ENCODE measurements around the gene CNST. TPM values are rescaled to one million over a fixed set of nuclear protein-coding genes. Genes with fewer than 3 reads are reported as not detected.

CNST gene
- total RNA-seq, 1 experiment from 2014 or later: 19.8 TPM

DNA sequence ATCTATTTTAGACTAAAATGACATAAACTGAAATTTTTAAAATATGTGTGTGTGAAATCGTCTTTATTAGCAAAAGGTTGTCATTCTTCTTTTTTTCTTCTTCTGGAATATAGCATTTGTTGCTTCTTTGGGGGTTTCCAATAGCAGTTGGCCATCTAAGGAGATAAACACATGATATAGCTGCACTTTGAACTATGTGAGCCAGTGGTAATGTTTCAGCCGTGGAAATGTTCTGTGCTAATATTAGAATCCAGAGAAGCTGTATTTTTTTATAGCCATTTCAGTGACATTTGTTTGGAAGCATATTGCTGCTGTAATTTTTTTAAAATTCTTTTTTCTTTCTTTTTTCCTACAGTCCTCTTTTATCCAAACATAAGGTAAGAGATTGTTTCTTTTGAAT, 75.1 kb downstream of the CNST start:
- Histone ChIP-seq H2BK20ac (ENCODE audit: low read depth, low read length, poor library complexity, severe bottlenecking) (no peak overlapping the region), H3K4me2 (ENCODE audit: insufficient read depth, insufficient read length, low read length) (no peak overlapping the region), H3K56ac (ENCODE audit: insufficient read length, low read depth, low read length) (no peak overlapping the region), H4K8ac (replicated peaks; ENCODE audit: insufficient read length, low read depth, low read length) (no peak overlapping the region), H3K27ac (ENCODE audit: insufficient read length, low read depth, low read length) (no peak overlapping the region), H2BK120ac (ENCODE audit: low read depth, low read length, poor library complexity, severe bottlenecking) (no peak overlapping the region), H3K27me3 (ENCODE audit: insufficient read depth, low read length) (no peaks in the 10 kb centered on the region), H2BK5ac (ENCODE audit: insufficient read length, low read length) (no peak overlapping the region), H3K23ac (ENCODE audit: insufficient read length, low read depth, low read length) (no peak overlapping the region), H3K4me1 (ENCODE audit: insufficient read depth, low read length) (no peaks in the 10 kb centered on the region), H3K23me2 (ENCODE audit: insufficient read length, low read depth, low read length, poor library complexity, severe bottlenecking) (no peaks in the 10 kb centered on the region), H3K79me2 (ENCODE audit: insufficient read depth, low read length) (no peaks in the 10 kb centered on the region), H4K20me1 (ENCODE audit: control insufficient read depth, insufficient read depth, insufficient read length) (no peaks in the 10 kb centered on the region), H3K18ac (ENCODE audit: insufficient read length, low read depth, low read length) (no peak overlapping the region), H2AK5ac (ENCODE audit: insufficient read length, low read length) (no peak overlapping the region), H3K9me3 (ENCODE audit: control insufficient read depth, low read depth, low read length) (no peaks in the 10 kb centered on the region), H2BK15ac (ENCODE audit: low read depth, low read length) (no peak overlapping the region), H3K4ac (ENCODE audit: low read depth, low read length) (no peak overlapping the region), H3K14ac (ENCODE audit: insufficient read depth, low read length) (no peak overlapping the region), H3T11ph (ENCODE audit: low read length) (no peak overlapping the region), H3K9ac (ENCODE audit: extremely low read depth, insufficient read length, low read length) (no peak overlapping the region), H4K91ac (ENCODE audit: insufficient read length, low read depth, low read length) (no peak overlapping the region), H3K79me1 (ENCODE audit: insufficient read depth, low read depth, low read length, poor library complexity, severe bottlenecking) (no peaks in the 10 kb centered on the region), H2BK12ac (ENCODE audit: insufficient read length, low read depth, low read length) (no peak overlapping the region), H2AFZ (ENCODE audit: low read length) (no peak overlapping the region), H4K5ac (ENCODE audit: insufficient read length, low read depth, low read length) (no peak overlapping the region)
- H3K27ac Mint-ChIP-seq: no peak overlapping the region
- H3K4me3 Mint-ChIP-seq: no peak overlapping the region
- TF ChIP-seq, protein P1, sequence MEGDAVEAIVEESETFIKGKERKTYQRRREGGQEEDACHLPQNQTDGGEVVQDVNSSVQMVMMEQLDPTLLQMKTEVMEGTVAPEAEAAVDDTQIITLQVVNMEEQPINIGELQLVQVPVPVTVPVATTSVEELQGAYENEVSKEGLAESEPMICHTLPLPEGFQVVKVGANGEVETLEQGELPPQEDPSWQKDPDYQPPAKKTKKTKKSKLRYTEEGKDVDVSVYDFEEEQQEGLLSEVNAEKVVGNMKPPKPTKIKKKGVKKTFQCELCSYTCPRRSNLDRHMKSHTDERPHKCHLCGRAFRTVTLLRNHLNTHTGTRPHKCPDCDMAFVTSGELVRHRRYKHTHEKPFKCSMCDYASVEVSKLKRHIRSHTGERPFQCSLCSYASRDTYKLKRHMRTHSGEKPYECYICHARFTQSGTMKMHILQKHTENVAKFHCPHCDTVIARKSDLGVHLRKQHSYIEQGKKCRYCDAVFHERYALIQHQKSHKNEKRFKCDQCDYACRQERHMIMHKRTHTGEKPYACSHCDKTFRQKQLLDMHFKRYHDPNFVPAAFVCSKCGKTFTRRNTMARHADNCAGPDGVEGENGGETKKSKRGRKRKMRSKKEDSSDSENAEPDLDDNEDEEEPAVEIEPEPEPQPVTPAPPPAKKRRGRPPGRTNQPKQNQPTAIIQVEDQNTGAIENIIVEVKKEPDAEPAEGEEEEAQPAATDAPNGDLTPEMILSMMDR (conservative IDR thresholded peaks at IDR 0.05): no peak
- no CpG with 5 or more reads among the region's 2 CpGs for WGBS (ENCODE audit: extremely low coverage, insufficient read length, low lambda C conversion rate)
- H3K27me3 Mint-ChIP-seq (ENCODE audit: low read depth): no peaks in the 10 kb centered on the region
- peaks cover 17 to 19% (median 18%) of the 10 kb centered on the region in 3 experiments for H3K36me3 Mint-ChIP-seq (ENCODE audit: insufficient read depth in 1 of 3, low read depth in 3 of 3)
- H3K9me3 Mint-ChIP-seq: peaks cover 3 to 4% of the 10 kb centered on the region in 2 experiments; a peak in 3 of 5 replicates
- no peak for DNase-seq
- no peaks in the 10 kb centered on the region for H3K4me1 Mint-ChIP-seq
